Measurements from ENCODE around the gene SPOCK2.

The SPOCK2 gene

GRCh38 chr10:72107325-72108003 lies 19.1 kb upstream of the SPOCK2 start:
- peak; percentile 64 for DNase-seq (ENCODE audit: low spot score)

GRCh38 chr10:72106896-72107295 lies 18.5 kb upstream of the SPOCK2 start:
- no peak for DNase-seq (ENCODE audit: low spot score)

- DNase-seq (ENCODE audit: low spot score) = no peak
Measured at GRCh38 chr10:72106154-72106849, 18.0 kb upstream of the SPOCK2 start.

- DNase-seq (ENCODE audit: low spot score) = no peak
Measured at GRCh38 chr10:72105710-72106109, 17.4 kb upstream of the SPOCK2 start.

GRCh38 chr10:72105098-72105475 lies 16.7 kb upstream of the SPOCK2 start:
- no peak for DNase-seq (ENCODE audit: low spot score)

- no peak for DNase-seq (ENCODE audit: low spot score)
Measured at GRCh38 chr10:72104472-72105097, 16.2 kb upstream of the SPOCK2 start.

- no peak for DNase-seq (ENCODE audit: low spot score)
Measured at GRCh38 chr10:72099600-72099921, 11.2 kb upstream of the SPOCK2 start.

- no peak for DNase-seq (ENCODE audit: low spot score)
Measured at GRCh38 chr10:72098836-72099599, 10.7 kb upstream of the SPOCK2 start.

GRCh38 chr10:72098301-72098835 lies 10.0 kb upstream of the SPOCK2 start:
- no peak for DNase-seq (ENCODE audit: low spot score)

- DNase-seq (ENCODE audit: low spot score) = no peak
Measured at GRCh38 chr10:72097448-72098300, 9.3 kb upstream of the SPOCK2 start.

- no peak for DNase-seq (ENCODE audit: low spot score)
Measured at GRCh38 chr10:72096115-72097000, 8.0 kb upstream of the SPOCK2 start.

- no peak for DNase-seq (ENCODE audit: low spot score)
Measured at GRCh38 chr10:72095195-72095594, 6.8 kb upstream of the SPOCK2 start.

- DNase-seq (ENCODE audit: low spot score) = no peak
Measured at GRCh38 chr10:72094574-72094973, 6.2 kb upstream of the SPOCK2 start.

GRCh38 chr10:72093450-72093849 lies 5.1 kb upstream of the SPOCK2 start:
- DNase-seq (ENCODE audit: low spot score) = no peak

GRCh38 chr10:72092987-72093386 lies 4.6 kb upstream of the SPOCK2 start:
- no peak for DNase-seq (ENCODE audit: low spot score)

GRCh38 chr10:72092171-72092924 lies 4.0 kb upstream of the SPOCK2 start:
- DNase-seq (ENCODE audit: low spot score) = no peak

GRCh38 chr10:72090326-72090725 lies 2.0 kb upstream of the SPOCK2 start:
- DNase-seq (ENCODE audit: low spot score) = no peak

- DNase-seq (ENCODE audit: low spot score) = peak; percentile 37
Measured at GRCh38 chr10:72089618-72090017, 1.3 kb upstream of the SPOCK2 start.

- peak; percentile 48 for DNase-seq (ENCODE audit: low spot score)
Measured at GRCh38 chr10:72088889-72089575, 681 bp upstream of the SPOCK2 start.
